BJ (cell line): ENCODE measurements around the gene TMEM107. TPM values are rescaled to one million over a fixed set of nuclear protein-coding genes. Genes with fewer than 3 reads are reported as not detected.

Source experiments
- CTCF ChIA-PET: fragments of 350-600 bp; formaldehyde crosslinking; extraction: SDS; loops from one replicate; lab custom pipeline; 2021; ENCODE audit warnings: antibody characterized with exemption, inconsistent platforms; lab: Yijun Ruan, JAX
- POLR2A ChIA-PET: fragments of 300-600 bp; sonication (Branson Sonifier 250); formaldehyde crosslinking; extraction: SDS; loops from one replicate; lab custom pipeline; 2021; ENCODE audit warnings: antibody characterized with exemption; lab: Charles Lee
- DNase-seq: peaks from one replicate; pipeline ENCODE4 v3.0.0-alpha.2; 2011; ENCODE audit warnings: low read depth
- H3K27me3 ChIP-seq: 2 replicates; pipeline ENCODE4 v1.6.0; 2011; ENCODE audit warnings: low read length; ENCODE audit not compliant: control insufficient read depth, insufficient read depth
- H3K36me3 ChIP-seq: 2 replicates; pipeline ENCODE4 v1.5.1; 2011; ENCODE audit warnings: low read length; ENCODE audit not compliant: control insufficient read depth, insufficient read depth
- H3K4me3 ChIP-seq: 2 replicates; pipeline ENCODE4 v1.5.1; 2011; ENCODE audit warnings: low read depth, mild to moderate bottlenecking, control low read depth, low read length
- polyA plus RNA-seq: library from polyadenylated mRNA; depleted of rRNA; stranded (reverse); fragments of >200 nt; gene quantifications from 2 replicates; pipeline ENCODE4 v1.2.3, GENCODE V29; 2011
- TF ChIP-seq, protein P1 (sequence below): IDR thresholded peaks from 2 replicates; pipeline ENCODE4 v1.5.1; 2011; ENCODE audit warnings: low read depth, mild to moderate bottlenecking, control low read depth, inconsistent platforms, low read length, moderate library complexity; ENCODE audit not compliant: insufficient read depth

TMEM107 gene
- polyA plus RNA-seq, 1 experiment: 14.5 TPM

DNA sequence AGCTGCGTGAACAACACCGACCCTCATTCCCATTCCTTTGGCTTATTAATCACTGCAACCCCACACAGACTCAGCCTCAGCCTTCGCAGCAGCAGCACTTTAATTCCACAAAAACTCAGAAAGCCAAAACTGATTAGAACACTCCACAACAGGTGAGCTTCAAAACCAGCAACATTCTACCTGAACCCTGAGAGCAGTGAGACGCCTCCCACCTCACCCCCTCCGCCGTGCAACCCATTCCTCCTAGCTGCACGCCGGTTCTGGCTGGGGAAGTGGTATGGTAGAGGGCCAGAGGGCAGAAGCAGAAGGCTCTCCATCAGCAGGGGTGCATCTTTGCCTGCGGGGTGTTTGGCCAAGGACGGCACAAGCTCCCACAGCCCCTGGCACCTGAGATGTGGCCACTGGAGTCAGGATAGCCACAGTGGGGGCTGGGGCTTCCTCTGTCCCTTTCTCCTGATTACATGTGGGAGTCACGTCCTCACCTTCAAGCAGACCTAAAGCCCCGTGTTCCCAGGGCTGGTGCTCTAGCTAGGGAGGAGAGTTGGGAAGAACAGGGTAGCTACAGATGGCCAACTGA lies 12.2 kb upstream of the TMEM107 start:
- CTCF ChIA-PET: interaction anchor here (0.9 to 2.3 kb wide), 6 partner anchors 11 to 94 kb away, joined by 3 to 8 read pairs (median 4); no protein-coding TSS in a partner anchor
- POLR2A ChIA-PET: interaction anchor here (0.6 kb wide), 2 partner anchors 15 to 33 kb away, joined by 3 read pairs; no protein-coding TSS in a partner anchor
- Histone ChIP-seq H3K4me3 (peak overlapping the region; percentile 78), H3K36me3 (no peaks in the 10 kb centered on the region), H3K27me3 (no peaks in the 10 kb centered on the region)
- TF ChIP-seq, protein P1, sequence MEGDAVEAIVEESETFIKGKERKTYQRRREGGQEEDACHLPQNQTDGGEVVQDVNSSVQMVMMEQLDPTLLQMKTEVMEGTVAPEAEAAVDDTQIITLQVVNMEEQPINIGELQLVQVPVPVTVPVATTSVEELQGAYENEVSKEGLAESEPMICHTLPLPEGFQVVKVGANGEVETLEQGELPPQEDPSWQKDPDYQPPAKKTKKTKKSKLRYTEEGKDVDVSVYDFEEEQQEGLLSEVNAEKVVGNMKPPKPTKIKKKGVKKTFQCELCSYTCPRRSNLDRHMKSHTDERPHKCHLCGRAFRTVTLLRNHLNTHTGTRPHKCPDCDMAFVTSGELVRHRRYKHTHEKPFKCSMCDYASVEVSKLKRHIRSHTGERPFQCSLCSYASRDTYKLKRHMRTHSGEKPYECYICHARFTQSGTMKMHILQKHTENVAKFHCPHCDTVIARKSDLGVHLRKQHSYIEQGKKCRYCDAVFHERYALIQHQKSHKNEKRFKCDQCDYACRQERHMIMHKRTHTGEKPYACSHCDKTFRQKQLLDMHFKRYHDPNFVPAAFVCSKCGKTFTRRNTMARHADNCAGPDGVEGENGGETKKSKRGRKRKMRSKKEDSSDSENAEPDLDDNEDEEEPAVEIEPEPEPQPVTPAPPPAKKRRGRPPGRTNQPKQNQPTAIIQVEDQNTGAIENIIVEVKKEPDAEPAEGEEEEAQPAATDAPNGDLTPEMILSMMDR: no peak
- DNase-seq: no peak

DNA sequence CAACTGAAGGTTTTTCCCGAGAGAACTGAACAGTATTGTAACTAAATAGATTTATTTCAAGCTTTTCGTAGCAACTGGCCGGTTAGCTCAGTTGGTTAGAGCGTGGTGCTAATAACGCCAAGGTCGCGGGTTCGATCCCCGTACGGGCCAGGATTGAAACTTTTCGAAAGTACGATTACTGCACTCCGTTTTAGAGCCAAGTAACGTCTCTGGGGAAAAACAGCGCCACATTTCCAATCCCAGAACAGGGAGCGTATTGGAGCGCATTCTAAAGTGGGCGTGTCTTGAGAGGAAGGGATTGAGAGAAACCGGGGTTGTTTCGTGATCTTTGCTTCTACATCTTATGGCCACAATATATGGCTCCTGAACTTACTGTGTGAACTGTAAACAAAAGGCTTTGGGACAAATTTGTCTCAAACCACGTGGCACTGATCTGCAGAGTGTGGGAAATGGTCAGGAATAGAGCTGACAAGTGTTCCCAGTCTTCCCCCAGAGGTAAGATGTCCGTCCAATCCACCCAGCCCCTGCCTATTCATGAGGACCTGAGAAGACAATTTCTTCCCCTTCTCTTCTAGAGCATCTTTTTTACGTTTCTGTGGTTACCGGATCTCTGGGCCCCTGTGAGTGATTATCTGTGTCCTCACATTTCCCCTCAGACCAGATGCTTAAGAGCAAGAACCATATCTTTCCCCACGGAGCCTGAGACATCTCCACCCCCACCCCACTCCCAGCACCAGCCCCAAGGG lies 11.5 kb upstream of the TMEM107 start:
- DNase-seq: peak; percentile 95
- H3K4me3 ChIP-seq: peak overlapping the region; percentile 78
- ChIA-PET POLR2A (interaction anchor here (0.6 to 1.4 kb wide), 3 partner anchors 15 to 34 kb away, joined by 3 read pairs; no protein-coding TSS in a partner anchor), CTCF (interaction anchor here (0.8 to 2.3 kb wide), 8 partner anchors 11 to 68 kb away, joined by 3 to 9 read pairs (median 4); partner anchors contain the start of gene TMEM107)
- H3K36me3 ChIP-seq: no peaks in the 10 kb centered on the region
- H3K27me3 ChIP-seq: no peaks in the 10 kb centered on the region
- TF ChIP-seq, protein P1: no peak

DNA sequence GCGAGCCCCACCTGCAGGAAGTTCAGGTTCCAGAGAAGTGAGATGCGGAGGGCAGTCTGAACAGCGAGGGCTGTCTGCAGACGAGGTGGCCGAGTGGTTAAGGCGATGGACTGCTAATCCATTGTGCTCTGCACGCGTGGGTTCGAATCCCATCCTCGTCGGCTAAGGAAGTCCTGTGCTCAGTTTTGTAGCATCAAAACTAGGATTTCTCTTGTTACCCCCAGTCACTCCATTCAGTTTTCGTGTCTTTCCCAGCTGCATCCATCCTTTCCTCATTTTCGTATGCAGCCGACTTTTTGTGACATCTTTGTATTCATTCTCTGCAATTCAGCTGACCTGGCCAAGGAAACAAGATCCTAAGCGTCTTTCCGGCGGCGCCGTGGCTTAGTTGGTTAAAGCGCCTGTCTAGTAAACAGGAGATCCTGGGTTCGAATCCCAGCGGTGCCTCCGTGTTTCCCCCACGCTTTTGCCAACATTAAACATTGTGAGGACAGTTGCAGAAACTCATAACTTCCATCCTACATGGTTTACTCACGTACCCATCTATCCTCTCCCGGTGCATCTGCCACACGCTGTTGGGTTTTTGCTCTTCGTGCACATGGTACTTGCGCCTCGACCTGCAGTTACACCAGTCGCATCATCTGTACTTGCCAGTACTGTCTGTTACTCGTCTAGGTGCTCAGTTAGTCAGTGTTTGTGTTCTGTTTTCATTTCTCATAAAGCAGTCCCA lies 10.8 kb upstream of the TMEM107 start:
- Histone ChIP-seq H3K36me3 (no peaks in the 10 kb centered on the region), H3K27me3 (no peaks in the 10 kb centered on the region), H3K4me3 (peak overlapping the region; percentile 72)
- CTCF ChIA-PET: interaction anchor here (0.8 to 2.3 kb wide), 10 partner anchors 10 to 68 kb away, joined by 3 to 10 read pairs (median 4); partner anchors contain the start of gene TMEM107
- TF ChIP-seq, protein P1: peak; percentile 52; the same call in 1 of the 2 replicates
- peak; percentile 79 for DNase-seq
- POLR2A ChIA-PET: interaction anchor here (0.6 to 1.4 kb wide), 2 partner anchors 25 to 35 kb away, joined by 3 read pairs; no protein-coding TSS in a partner anchor

DNA sequence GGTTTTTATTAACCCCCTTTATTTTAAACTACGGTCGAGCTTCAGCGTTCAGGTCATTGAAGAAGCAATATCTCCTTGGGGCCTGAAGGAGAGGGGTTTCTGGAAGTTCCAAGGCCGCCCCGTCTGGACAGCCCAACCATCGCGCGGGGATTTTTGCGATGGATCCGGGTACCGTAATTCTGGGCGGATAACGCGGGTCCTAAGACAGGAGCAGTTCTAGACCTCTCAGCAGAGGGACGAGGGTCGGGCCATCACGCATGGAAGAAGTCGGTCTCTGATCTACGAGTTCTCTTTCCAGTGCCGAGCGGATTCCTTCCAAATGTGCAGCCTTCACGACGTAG lies 10.2 kb upstream of the TMEM107 start:
- ChIA-PET POLR2A (interaction anchor here (1.4 kb wide), 1 partner anchor 35 kb away, joined by 3 read pairs; no protein-coding TSS in a partner anchor), CTCF (interaction anchor here (1.5 to 2.1 kb wide), 4 partner anchors 9 to 67 kb away, joined by 4 to 10 read pairs (median 7); partner anchors contain the start of gene TMEM107)
- no peak for DNase-seq
- Histone ChIP-seq H3K36me3 (no peaks in the 10 kb centered on the region), H3K27me3 (no peaks in the 10 kb centered on the region), H3K4me3 (peak overlapping the region; percentile 72)
- TF ChIP-seq, protein P1: no peak; the same call in 1 of the 2 replicates
